A673 (cell line): ENCODE measurements around the gene RASGRP1.

Source experiments
- CTCF ChIP-seq: fragments of 300-800, 200-600 bp; sonication (generic); conservative IDR thresholded peaks from 2 replicates; pipeline ENCODE4 v1.5.1; 2017; ENCODE audit warnings: low read depth, mild to moderate bottlenecking, antibody characterized with exemption, low read length, moderate library complexity, mixed read lengths
- EZH2 ChIP-seq: fragments of 200-600 bp; sonication (generic); IDR thresholded peaks from 2 replicates; pipeline ENCODE4 v1.6.1; 2017; ENCODE audit warnings: borderline replicate concordance, low read depth, mild to moderate bottlenecking, mixed read lengths, antibody characterized with exemption, low read length; ENCODE audit not compliant: poor library complexity, severe bottlenecking

- no peak for TF ChIP-seq CTCF
- no peak for TF ChIP-seq EZH2
These were observed 28.9 kb upstream of the RASGRP1 start for GRCh38 chr15:38593524-38593923.
